Epithelial cell of esophagus (primary cell): ENCODE results near the gene GATA2.

ENCODE experiments used
- DNase-seq: peaks from one replicate; pipeline ENCODE4 v3.0.0; 2010; ENCODE audit warnings: low read depth
- H3K4me3 ChIP-seq: 2 replicates; pipeline ENCODE4 v1.5.1; 2011; ENCODE audit warnings: mild to moderate bottlenecking, low read length, control low read depth
- CTCF ChIP-seq: IDR thresholded peaks from 2 replicates; pipeline ENCODE4 v1.5.1; 2011; ENCODE audit warnings: low read depth, mild to moderate bottlenecking, low read length, control low read depth, inconsistent platforms; ENCODE audit not compliant: insufficient read depth; ENCODE audit errors: missing control alignments

The GATA2 gene

GRCh38 chr3:128446821-128447220, 46.2 kb downstream of the GATA2 start:
- DNase-seq = no peak
- no peak for TF ChIP-seq CTCF
- H3K4me3 ChIP-seq = no peak overlapping the region

GRCh38 chr3:128445357-128445756, 47.6 kb downstream of the GATA2 start:
- no peak for DNase-seq
- TF ChIP-seq CTCF = no peak
- no peak overlapping the region for H3K4me3 ChIP-seq

DNA sequence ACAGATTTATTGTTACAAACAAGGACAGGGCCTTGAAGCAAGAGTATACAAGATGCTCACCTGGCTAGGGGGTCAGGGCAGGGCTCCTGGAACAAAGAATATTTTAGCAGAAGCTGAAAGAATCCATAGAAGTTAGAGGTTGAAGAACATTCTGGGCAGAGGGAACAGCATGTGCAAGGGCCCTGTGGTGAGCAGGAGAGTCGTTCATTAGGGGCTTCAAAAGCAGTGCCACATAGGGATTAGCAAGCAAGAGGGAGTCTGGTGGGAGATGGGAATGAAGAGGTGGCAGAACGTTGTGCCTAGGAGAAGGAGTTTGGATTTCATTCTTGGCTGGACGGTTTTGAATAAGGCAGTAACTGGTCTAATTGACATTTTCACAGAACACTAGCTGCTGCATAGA, 49.2 kb downstream of the GATA2 start:
- no peak overlapping the region for H3K4me3 ChIP-seq
- DNase-seq = no peak
- TF ChIP-seq CTCF = no peak

GRCh38 chr3:128442949-128443348, 50.1 kb downstream of the GATA2 start:
- TF ChIP-seq CTCF = no peak
- no peak for DNase-seq
- H3K4me3 ChIP-seq = no peak overlapping the region

GRCh38 chr3:128442070-128442469, 50.9 kb downstream of the GATA2 start:
- DNase-seq = no peak
- H3K4me3 ChIP-seq = no peak overlapping the region
- no peak for TF ChIP-seq CTCF

- TF ChIP-seq CTCF = no peak
- no peak overlapping the region for H3K4me3 ChIP-seq
- no peak for DNase-seq
Observed at GRCh38 chr3:128439226-128439625, 53.8 kb downstream of the GATA2 start.

GRCh38 chr3:128438488-128439072, 54.4 kb downstream of the GATA2 start:
- no peak overlapping the region for H3K4me3 ChIP-seq
- no peak for DNase-seq
- TF ChIP-seq CTCF = peak; percentile 28
